Ovary (tissue), 9 donors: ENCODE data around the gene ZNFX1. TPM values are rescaled to one million over a fixed set of nuclear protein-coding genes. Genes with fewer than 3 reads are reported as not detected.
"Not testable (repeated sequence)": the region's sequence is repeated elsewhere in the genome, so short reads cannot be mapped to it uniquely, and the experiment has no call there.

Experiments
- DNase-seq, 5 donors: peaks; one replicate each; pipeline ENCODE4 v3.0.0-alpha.2; 2019 to 2020
- H3K27ac ChIP-seq, 2 donors: fragments of 200-600 bp; one replicate each; pipeline versions ENCODE4 v1.5.1 to v1.8.0; 2019 to 2022
- H3K27me3 ChIP-seq: fragments of 200-600 bp; one replicate; pipeline ENCODE4 v1.8.0; 2022
- H3K36me3 ChIP-seq: fragments of 200-600 bp; sonication (generic); one replicate; pipeline ENCODE4 v1.5.1; 2019
- H3K4me1 ChIP-seq: one replicate; pipeline ENCODE4 v1.8.1; 2013; ENCODE audit warnings: mild to moderate bottlenecking, moderate library complexity; ENCODE audit not compliant: insufficient read depth
- H3K4me3 ChIP-seq: fragments of 200-600 bp; sonication (generic); one replicate; pipeline ENCODE4 v1.5.1; 2017
- H3K9me3 ChIP-seq, 2 donors: fragments of 200-600 bp in 1 of 2; sonication (generic) in 1 of 2; one replicate each; pipeline versions ENCODE4 v1.5.1 to v1.8.1; 2013 to 2019; ENCODE audit warnings: mild to moderate bottlenecking in 1 of 2, moderate library complexity in 1 of 2
- CTCF ChIP-seq, 3 donors: fragments of 450-650 bp in 2 of 3; fragments of 200-600 bp in 1 of 3; IDR thresholded peaks; one replicate each; pipeline versions ENCODE4 v1.5.1 to v1.8.0; 2016 to 2022; ENCODE audit warnings: antibody characterized with exemption in 3 of 3, mild to moderate bottlenecking in 1 of 3
- EP300 ChIP-seq: sonication (generic); formaldehyde crosslinking; IDR thresholded peaks from one replicate; pipeline ENCODE4 v1.6.1; 2017; ENCODE audit warnings: antibody characterized with exemption
- POLR2A ChIP-seq: fragments of 450-650 bp; IDR thresholded peaks from one replicate; pipeline ENCODE4 v1.6.1; 2017; ENCODE audit warnings: antibody characterized with exemption, mild to moderate bottlenecking, moderate library complexity
- WGBS, 3 donors: extraction: QIAGEN DNeasy Blood & Tissue Kit in 1 of 3; methylation state at CpG; one replicate each; pipeline versions ENCODE4 v1.1.5 to v1.1.7; 2013 to 2017; 5-methylcytosine and 5-hydroxymethylcytosine counted together
- intact Hi-C, 4 donors: fragments of 100-400 bp; cut with DNase I; formaldehyde crosslinking; loops; one replicate each; pipeline versions ENCODE4 v1.11.0 to v1.15.1; 2022 to 2023
- polyA plus RNA-seq, 2 donors: library from polyadenylated mRNA; stranded (reverse); fragments of 200-250 nt in 1 of 2; fragments of 350-450 nt in 1 of 2; fragmentation: Illumina TruSeq in 1 of 2; extraction: RNeasy Lipid Tissue Mini Kit (QIAGEN cat#74804) in 1 of 2; gene quantifications; one replicate each; pipeline ENCODE4 v1.2.3, GENCODE V29; 2013 to 2014
- total RNA-seq, 7 donors: library from RNA; depleted of rRNA in 2 of 7; stranded (reverse); fragments of >200 nt in 2 of 7; fragmentation: NEBNext Ultra II Directional in 3 of 7; extraction: Animal tissue kit (Norgen Biotek cat#: 25700) in 3 of 7; gene quantifications; one replicate each; pipeline versions ENCODE4 v1.1.0 to v1.2.4, GENCODE V29; 2016 to 2023
- donor health status: DM: no; HTN: no; CAD: no; lungs with moderate emphysema.
- donor health status: DM: no; HTN: no; CAD: no.
- donor health status: Bipolar disorder and iron deficiency.
- donor health status: DM: yes; HTN: yes; CAD: no.
- donor health status: DM: no; HTN: no; CAD: no.
- donor health status: DM: yes; HTN: yes; CAD: no.

Gene ZNFX1
- total and polyA plus RNA-seq, 9 donors, result 9.2 to 38.1 (median 23.5) TPM

- no peak for DNase-seq
- no peaks in the 10 kb centered on the region for H3K27me3 ChIP-seq
- H3K9me3 ChIP-seq, result no peaks in the 10 kb centered on the region
- H3K36me3 ChIP-seq, result no peaks in the 10 kb centered on the region
- no peak overlapping the region for H3K4me3 ChIP-seq
- TF ChIP-seq EP300 (no peak), POLR2A (no peak), CTCF (IDR thresholded peaks at IDR 0.05) (no peak)
- peaks cover 4% of the 10 kb centered on the region for H3K4me1 ChIP-seq
- H3K27ac ChIP-seq, result no peak overlapping the region
- WGBS, 3 donors, result 57 to 93% (median 79%) methylated on average over 2 of the region's 2 CpGs
- intact Hi-C loops, result no loop called here
Observed at GRCh38 chr20:49316704-49317103, 38.8 kb upstream of the ZNFX1 start.

GRCh38 chr20:49315580-49315979 is 37.7 kb upstream of the ZNFX1 start:
- no peak overlapping the region for H3K4me3 ChIP-seq
- H3K27ac ChIP-seq, result no peak overlapping the region
- H3K27me3 ChIP-seq, result no peaks in the 10 kb centered on the region
- H3K36me3 ChIP-seq, result no peaks in the 10 kb centered on the region
- H3K9me3 ChIP-seq, result no peaks in the 10 kb centered on the region
- no peak for DNase-seq
- H3K4me1 ChIP-seq, result peaks cover 4% of the 10 kb centered on the region
- intact Hi-C loops, result no loop called here
- TF ChIP-seq POLR2A (no peak), EP300 (no peak), CTCF (IDR thresholded peaks at IDR 0.05) (no peak)
- WGBS, 3 donors, result 55 to 64% (median 58%) methylated on average over 1 of the region's 1 CpG

GRCh38 chr20:49314052-49314451 is 36.2 kb upstream of the ZNFX1 start:
- H3K27ac ChIP-seq, H3K4me3 ChIP-seq, H3K4me1 ChIP-seq, H3K9me3 ChIP-seq, H3K36me3 ChIP-seq, intact Hi-C loops, H3K27me3 ChIP-seq, DNase-seq: not testable (repeated sequence)
- WGBS, 3 donors, result 53 to 73% (median 69%) methylated on average over 2 of the region's 2 CpGs

GRCh38 chr20:49313283-49313682 is 35.4 kb upstream of the ZNFX1 start:
- no peak for DNase-seq
- TF ChIP-seq EP300 (no peak), CTCF (IDR thresholded peaks at IDR 0.05) (no peak), POLR2A (no peak)
- Histone ChIP-seq H3K27me3 (no peaks in the 10 kb centered on the region), H3K4me1 (no peaks in the 10 kb centered on the region), H3K27ac (no peak overlapping the region), H3K36me3 (no peaks in the 10 kb centered on the region), H3K4me3 (no peak overlapping the region), H3K9me3 (no peaks in the 10 kb centered on the region)
- intact Hi-C loops, result no loop called here
- 73 to 86% (median 78%) methylated on average over 2 of the region's 2 CpGs for WGBS, 3 donors

- H3K4me3 ChIP-seq, result no peak overlapping the region
- no peaks in the 10 kb centered on the region for H3K36me3 ChIP-seq
- intact Hi-C loops, result no loop called here
- H3K27ac ChIP-seq, result no peak overlapping the region
- TF ChIP-seq CTCF (IDR thresholded peaks at IDR 0.05), result no peak
- H3K4me1 ChIP-seq, result no peaks in the 10 kb centered on the region
- no peaks in the 10 kb centered on the region for H3K9me3 ChIP-seq
- 89 to 90% (median 90%) methylated on average over 4 of the region's 4 CpGs for WGBS, 3 donors
- DNase-seq, result no peak
- no peaks in the 10 kb centered on the region for H3K27me3 ChIP-seq
Observed at GRCh38 chr20:49312661-49313060, 34.8 kb upstream of the ZNFX1 start.
